Activated naive CD8-positive, alpha-beta T cell (primary cell): ENCODE results near the gene TOP3A.

ENCODE experiments used
- H3K27ac Mint-ChIP-seq: one replicate; pipeline ENCODE4 v1.8.0; 2021; ENCODE audit warnings: mixed read lengths
- H3K27me3 Mint-ChIP-seq: one replicate; pipeline ENCODE4 v1.8.0; 2021; ENCODE audit warnings: mixed read lengths
- H3K36me3 Mint-ChIP-seq: one replicate; pipeline ENCODE4 v1.8.0; 2021; ENCODE audit warnings: mixed read lengths
- H3K4me1 Mint-ChIP-seq: one replicate; pipeline ENCODE4 v1.8.0; 2021; ENCODE audit warnings: low read depth, mixed read lengths
- H3K4me3 Mint-ChIP-seq: one replicate; pipeline ENCODE4 v1.8.0; 2021; ENCODE audit warnings: mild to moderate bottlenecking, mixed read lengths
- H3K9me3 Mint-ChIP-seq: one replicate; pipeline ENCODE4 v1.8.0; 2021; ENCODE audit warnings: low read depth, mixed read lengths

Gene TOP3A

GRCh38 chr17:18228176-18228682 is 86.6 kb downstream of the TOP3A start:
- Mint-ChIP-seq H3K9me3 (no peaks in the 10 kb centered on the region), H3K27me3 (no peaks in the 10 kb centered on the region), H3K4me1 (peaks cover 18% of the 10 kb centered on the region), H3K27ac (no peak overlapping the region), H3K4me3 (no peak overlapping the region), H3K36me3 (no peaks in the 10 kb centered on the region)

- Mint-ChIP-seq H3K4me1 (peaks cover 18% of the 10 kb centered on the region), H3K4me3 (no peak overlapping the region), H3K36me3 (no peaks in the 10 kb centered on the region), H3K9me3 (no peaks in the 10 kb centered on the region), H3K27ac (no peak overlapping the region), H3K27me3 (no peaks in the 10 kb centered on the region)
Observed at GRCh38 chr17:18227635-18228034, 87.2 kb downstream of the TOP3A start.

- H3K4me3 Mint-ChIP-seq, result peak overlapping the region; percentile 99
- H3K4me1 Mint-ChIP-seq, result peaks cover 18% of the 10 kb centered on the region
- H3K27ac Mint-ChIP-seq, result peak overlapping the region; percentile 95
Observed at GRCh38 chr17:18226284-18226945, 88.4 kb downstream of the TOP3A start.

GRCh38 chr17:18225642-18226283 is 89.0 kb downstream of the TOP3A start:
- H3K4me3 Mint-ChIP-seq, result peak overlapping the region; percentile 99
- H3K4me1 Mint-ChIP-seq, result peaks cover 18% of the 10 kb centered on the region
- H3K36me3 Mint-ChIP-seq, result no peaks in the 10 kb centered on the region
- no peaks in the 10 kb centered on the region for H3K9me3 Mint-ChIP-seq
- peak overlapping the region; percentile 95 for H3K27ac Mint-ChIP-seq
- H3K27me3 Mint-ChIP-seq, result no peaks in the 10 kb centered on the region

More at GRCh38 chr17:18226284-18226945, 88.4 kb downstream of the TOP3A start:
- no peaks in the 10 kb centered on the region for H3K36me3 Mint-ChIP-seq
- H3K9me3 Mint-ChIP-seq, result no peaks in the 10 kb centered on the region
- H3K27me3 Mint-ChIP-seq, result no peaks in the 10 kb centered on the region

GRCh38 chr17:18225121-18225641 is 89.6 kb downstream of the TOP3A start, which contains the start of gene LLGL1:
Gene LLGL1, plus strand, starts transcription at chr17:18225635. Its CDS starts 48 bp downstream, at chr17:18225683.
- Mint-ChIP-seq H3K4me3 (peak within 1 kb of the TSS; percentile 99), H3K27ac (peak within 1 kb of the TSS; percentile 95), H3K9me3 (no peaks in the 10 kb centered on the region), H3K27me3 (no peaks in the 10 kb centered on the region), H3K36me3 (no peaks in the 10 kb centered on the region), H3K4me1 (peaks cover 18% of the 10 kb centered on the region)

GRCh38 chr17:18224387-18225120 is 90.2 kb downstream of the TOP3A start:
- H3K4me1 Mint-ChIP-seq, result peaks cover 18% of the 10 kb centered on the region
- no peaks in the 10 kb centered on the region for H3K36me3 Mint-ChIP-seq
- no peaks in the 10 kb centered on the region for H3K27me3 Mint-ChIP-seq
- H3K9me3 Mint-ChIP-seq, result no peaks in the 10 kb centered on the region
- H3K27ac Mint-ChIP-seq, result peak overlapping the region; percentile 66
- H3K4me3 Mint-ChIP-seq, result peak overlapping the region; percentile 75

GRCh38 chr17:18224053-18224386 is 90.8 kb downstream of the TOP3A start:
- Mint-ChIP-seq H3K4me3 (no peak overlapping the region), H3K27ac (no peak overlapping the region), H3K4me1 (peaks cover 18% of the 10 kb centered on the region), H3K27me3 (no peaks in the 10 kb centered on the region), H3K36me3 (no peaks in the 10 kb centered on the region), H3K9me3 (no peaks in the 10 kb centered on the region)
